Naive thymus-derived CD4-positive, alpha-beta T cell (primary cell): ENCODE results near the gene GPR173. TPM values are rescaled to one million over a fixed set of nuclear protein-coding genes. Genes with fewer than 3 reads are reported as not detected.

Experiments
- ATAC-seq: fragments of 150-1000 bp; cut with Tn5 transposase; 2 replicates; pipeline ENCODE4 v1.10.0; 2021; ENCODE audit warnings: mild to moderate bottlenecking, moderate library complexity
- CTCF ChIA-PET: fragments of 350-600 bp; sonication (Branson Sonifier 250); formaldehyde crosslinking; loops from one replicate; lab custom pipeline; 2021; ENCODE audit warnings: antibody characterized with exemption; lab: Charles Lee
- POLR2A ChIA-PET: fragments of 350-600 bp; sonication (Branson Sonifier 250); formaldehyde crosslinking; loops from one replicate; lab custom pipeline; 2021; ENCODE audit warnings: antibody characterized with exemption, inconsistent platforms; lab: Charles Lee
- DNase-seq, 9 donors: peaks; one replicate each; pipeline versions ENCODE4 v3.0.0 to v3.0.0-alpha.2; 2020 to 2022; ENCODE audit warnings: mixed read lengths in 1 of 9
- H3K27ac ChIP-seq: one replicate; pipeline ENCODE4 v1.7.0; 2013; ENCODE audit warnings: mild to moderate bottlenecking, low read depth, low read length, moderate library complexity
- H3K27me3 ChIP-seq, 2 donors: one replicate each; pipeline ENCODE4 v1.7.0; 2013; ENCODE audit warnings: low read length in 2 of 2, mild to moderate bottlenecking in 2 of 2, moderate library complexity in 2 of 2; ENCODE audit not compliant: control insufficient read depth in 2 of 2, insufficient read depth in 2 of 2
- H3K36me3 ChIP-seq, 3 experiments: 1 replicate in 2 of 3; 2 replicates in 1 of 3; pipeline ENCODE4 v1.7.0; 2013; ENCODE audit warnings: low read length in 3 of 3, mild to moderate bottlenecking in 3 of 3, moderate library complexity in 1 of 3; ENCODE audit not compliant: insufficient read depth in 3 of 3, control insufficient read depth in 2 of 3
- H3K4me1 ChIP-seq, 2 donors: one replicate each; pipeline ENCODE4 v1.7.0; 2013; ENCODE audit warnings: low read length in 2 of 2, mild to moderate bottlenecking in 2 of 2, moderate library complexity in 1 of 2; ENCODE audit not compliant: control insufficient read depth in 2 of 2, insufficient read depth in 2 of 2
- H3K4me3 ChIP-seq: 2 replicates; pipeline ENCODE4 v1.7.0; 2013; ENCODE audit warnings: mild to moderate bottlenecking, low read length
- H3K9me3 ChIP-seq, 3 experiments: 1 replicate in 2 of 3; 2 replicates in 1 of 3; pipeline ENCODE4 v1.7.0; 2013; ENCODE audit warnings: low read length in 3 of 3; ENCODE audit not compliant: control insufficient read depth in 2 of 3
- H3K27ac Mint-ChIP-seq, 9 donors: one replicate each; pipeline ENCODE4 v1.8.0; 2020 to 2022; ENCODE audit warnings: mixed read lengths in 9 of 9, mild to moderate bottlenecking in 8 of 9, moderate library complexity in 5 of 9, inconsistent platforms in 2 of 9
- H3K27me3 Mint-ChIP-seq, 5 donors: one replicate each; pipeline ENCODE4 v1.8.0; 2021 to 2022; ENCODE audit warnings: mixed read lengths in 5 of 5, mild to moderate bottlenecking in 1 of 5
- H3K36me3 Mint-ChIP-seq, 5 donors: one replicate each; pipeline ENCODE4 v1.8.0; 2020 to 2022; ENCODE audit warnings: mixed read lengths in 5 of 5, mild to moderate bottlenecking in 3 of 5, inconsistent platforms in 1 of 5
- H3K4me1 Mint-ChIP-seq, 7 donors: one replicate each; pipeline ENCODE4 v1.8.0; 2020 to 2022; ENCODE audit warnings: mixed read lengths in 7 of 7, mild to moderate bottlenecking in 3 of 7, inconsistent platforms in 1 of 7
- H3K4me3 Mint-ChIP-seq, 10 donors: one replicate each; pipeline ENCODE4 v1.8.0; 2020 to 2022; ENCODE audit warnings: mild to moderate bottlenecking in 10 of 10, mixed read lengths in 10 of 10, moderate library complexity in 6 of 10, inconsistent platforms in 2 of 10
- H3K9me3 Mint-ChIP-seq, 11 donors: one replicate each; pipeline ENCODE4 v1.8.0; 2020 to 2022; ENCODE audit warnings: mixed read lengths in 11 of 11, mild to moderate bottlenecking in 4 of 11, inconsistent platforms in 1 of 11, moderate library complexity in 1 of 11
- intact Hi-C, 2 donors: fragments of 100-400 bp; cut with micrococcal nuclease; formaldehyde crosslinking; loops; one replicate each; pipeline ENCODE4 v1.15.1; 2023
- polyA plus RNA-seq, 2 donors: library from polyadenylated mRNA; unstranded; fragments of 300-500 nt; fragmentation: Illumina TruSeq; gene quantifications; one replicate each; pipeline ENCODE4 v1.2.3, GENCODE V29; 2021
- total RNA-seq, 6 experiments: library from RNA in 5 of 6; stranded (reverse) in 5 of 6; gene quantifications; 1 replicate in 5 of 6; 2 replicates in 1 of 6; pipeline ENCODE4 v1.2.3 and lab custom pipeline; 2021 to 2026

Gene GPR173
- total and polyA plus RNA-seq, 7 experiments from 2014 or later = 0.13 to 0.47 TPM; not detected in 5

DNA sequence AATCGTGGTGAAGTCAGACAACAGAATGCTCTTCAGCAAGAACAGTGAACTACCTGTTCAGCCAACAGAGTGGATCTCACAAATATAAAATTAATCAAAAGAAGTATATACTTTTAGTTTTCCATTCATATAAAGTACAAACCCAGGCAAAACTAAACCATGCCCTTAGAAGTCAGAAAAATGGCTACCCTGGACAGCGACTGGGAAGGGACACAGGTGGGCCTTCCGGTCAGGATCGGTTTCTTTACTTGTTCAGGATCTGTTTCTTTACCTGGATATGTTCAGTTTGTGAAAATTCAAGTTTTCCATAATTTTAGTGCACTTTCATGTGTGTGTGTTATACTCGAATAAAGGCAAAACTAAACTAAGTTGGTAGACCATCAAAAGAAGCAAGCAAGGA lies 12.4 kb upstream of the GPR173 start:
- H3K9me3 Mint-ChIP-seq = no peaks in the 10 kb centered on the region
- peaks cover 5 to 12% (median 10%) of the 10 kb centered on the region in 5 donors for H3K27me3 Mint-ChIP-seq
- no peak overlapping the region for H3K27ac ChIP-seq
- CTCF ChIA-PET = no interaction called here
- no peak overlapping the region for H3K4me3 ChIP-seq
- POLR2A ChIA-PET = no interaction called here
- no peaks in the 10 kb centered on the region for H3K36me3 Mint-ChIP-seq
- no peaks in the 10 kb centered on the region for H3K4me1 Mint-ChIP-seq
- H3K9me3 ChIP-seq = no peaks in the 10 kb centered on the region
- H3K4me1 ChIP-seq = no peaks in the 10 kb centered on the region
- no peak overlapping the region for H3K27ac Mint-ChIP-seq
- intact Hi-C loops = no loop called here
- H3K36me3 ChIP-seq = no peaks in the 10 kb centered on the region
- no peaks in the 10 kb centered on the region for H3K27me3 ChIP-seq
- no peak overlapping the region for H3K4me3 Mint-ChIP-seq
- DNase-seq (no peak), ATAC-seq (no peak)

DNA sequence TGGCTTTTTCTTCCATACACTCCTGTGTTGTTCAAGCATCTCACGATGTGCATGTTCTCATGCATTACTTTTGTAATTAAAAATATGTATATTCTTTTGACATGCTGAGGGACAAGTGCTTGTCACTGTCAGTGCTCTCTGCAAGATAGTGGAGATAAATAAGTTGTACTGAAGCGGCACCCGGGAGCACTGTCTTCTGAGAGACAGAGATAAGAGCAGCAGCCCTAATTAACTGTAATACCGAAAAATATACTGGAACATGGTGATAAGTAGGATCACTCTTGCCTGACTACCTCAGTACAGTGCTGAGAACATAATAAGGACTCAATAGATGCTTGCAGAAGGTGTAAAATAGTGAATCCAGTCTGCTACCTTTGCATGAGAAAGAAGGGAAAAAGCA lies 9.4 kb upstream of the GPR173 start:
- H3K27ac Mint-ChIP-seq = no peak overlapping the region
- no peak overlapping the region for H3K4me3 Mint-ChIP-seq
- Histone ChIP-seq H3K4me3 (no peak overlapping the region), H3K36me3 (no peaks in the 10 kb centered on the region), H3K9me3 (no peaks in the 10 kb centered on the region), H3K27ac (no peak overlapping the region), H3K27me3 (no peaks in the 10 kb centered on the region), H3K4me1 (no peaks in the 10 kb centered on the region)
- no peak for DNase-seq
- CTCF ChIA-PET = no interaction called here
- POLR2A ChIA-PET = no interaction called here
- no peak for ATAC-seq
- peaks cover 5 to 12% (median 10%) of the 10 kb centered on the region in 5 donors for H3K27me3 Mint-ChIP-seq
- H3K4me1 Mint-ChIP-seq = no peaks in the 10 kb centered on the region
- H3K9me3 Mint-ChIP-seq = no peaks in the 10 kb centered on the region
- H3K36me3 Mint-ChIP-seq = no peaks in the 10 kb centered on the region
- intact Hi-C loops = no loop called here

DNA sequence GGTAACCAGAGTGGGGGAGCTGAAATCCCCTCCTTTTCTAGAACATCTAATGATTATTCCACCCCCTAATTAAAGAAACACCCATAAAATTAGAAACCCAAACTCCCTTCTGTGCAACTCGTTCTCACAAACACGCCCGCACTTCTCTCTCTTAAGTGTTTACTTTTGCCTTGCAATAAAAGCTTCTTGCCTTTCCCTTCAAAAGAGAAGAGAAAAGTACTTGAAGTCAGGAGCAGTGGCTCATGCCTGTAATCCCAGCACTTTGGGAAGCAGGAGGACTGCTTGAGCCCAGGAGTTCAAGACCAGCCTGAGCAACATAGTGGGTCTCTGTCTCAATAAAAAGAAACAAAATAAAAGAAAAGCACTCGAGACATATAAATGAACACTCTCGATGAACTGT lies 3.6 kb upstream of the GPR173 start:
- Histone ChIP-seq H3K9me3 (no peaks in the 10 kb centered on the region), H3K4me3 (no peak overlapping the region), H3K36me3 (no peaks in the 10 kb centered on the region), H3K27me3 (no peaks in the 10 kb centered on the region), H3K4me1 (no peaks in the 10 kb centered on the region), H3K27ac (no peak overlapping the region)
- CTCF ChIA-PET = no interaction called here
- Mint-ChIP-seq H3K27me3 (peaks cover 0 to 8% (median 4%) of the 10 kb centered on the region in 5 donors), H3K4me1 (peaks cover 0 to 4% (median 0%) of the 10 kb centered on the region in 7 donors), H3K9me3 (no peaks in the 10 kb centered on the region), H3K4me3 (no peak overlapping the region), H3K36me3 (no peaks in the 10 kb centered on the region), H3K27ac (no peak overlapping the region)
- no peak for DNase-seq
- intact Hi-C loops = no loop called here
- ATAC-seq = no peak
- POLR2A ChIA-PET = no interaction called here

DNA sequence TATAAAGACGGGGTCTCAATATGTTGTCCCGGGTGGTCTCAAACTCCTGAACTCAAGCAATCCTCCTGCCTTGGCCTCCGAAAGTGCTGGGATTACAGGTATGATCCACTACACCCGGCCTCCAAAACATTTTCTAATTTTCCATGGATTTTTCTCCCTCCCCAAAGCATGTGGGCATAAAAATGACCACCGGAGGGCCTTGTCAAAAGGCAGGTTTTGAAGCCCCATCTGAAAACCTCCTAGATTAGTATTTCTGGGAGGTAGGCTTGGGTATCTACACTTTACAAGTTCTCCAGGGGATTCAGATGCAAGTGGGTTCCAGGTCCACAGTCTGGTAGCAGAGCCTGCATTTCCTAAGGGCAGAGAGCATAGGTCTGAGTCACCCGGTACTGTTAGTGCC lies 1.4 kb upstream of the GPR173 start:
- no peak for ATAC-seq
- Mint-ChIP-seq H3K4me3 (no peak overlapping the region), H3K27me3 (peaks cover 0 to 8% (median 0%) of the 10 kb centered on the region in 5 donors), H3K36me3 (no peaks in the 10 kb centered on the region), H3K27ac (no peak overlapping the region), H3K4me1 (peaks cover 0 to 4% (median 0%) of the 10 kb centered on the region in 7 donors), H3K9me3 (no peaks in the 10 kb centered on the region)
- H3K27me3 ChIP-seq = no peaks in the 10 kb centered on the region
- no peak overlapping the region for H3K27ac ChIP-seq
- ChIA-PET CTCF (no interaction called here), POLR2A (no interaction called here)
- H3K4me3 ChIP-seq = no peak overlapping the region
- no peak for DNase-seq
- intact Hi-C loops = no loop called here
- no peaks in the 10 kb centered on the region for H3K36me3 ChIP-seq
- H3K9me3 ChIP-seq = no peaks in the 10 kb centered on the region
- H3K4me1 ChIP-seq = no peaks in the 10 kb centered on the region

DNA sequence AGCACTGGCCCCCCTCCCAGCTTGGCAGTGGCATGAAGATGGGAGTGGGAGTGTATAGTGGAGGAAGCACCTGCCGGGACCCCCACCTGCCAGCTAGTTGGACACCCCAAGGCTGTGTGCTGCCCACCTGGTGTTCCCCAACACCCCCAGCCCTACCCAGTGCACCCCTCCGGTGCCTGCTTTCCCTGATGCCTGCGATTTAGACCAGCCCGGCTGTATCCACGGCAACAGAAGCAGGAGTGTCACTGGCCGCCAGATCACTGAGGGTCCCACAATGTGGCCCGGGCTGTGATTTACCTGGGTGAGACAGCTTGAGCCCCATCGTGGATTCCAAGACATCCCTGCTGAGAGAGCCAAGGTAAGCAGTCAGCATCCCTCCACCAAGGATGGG lies 533 bp downstream of the GPR173 start:
- no peak for ATAC-seq
- Histone ChIP-seq H3K27ac (no peak overlapping the region), H3K4me1 (peaks cover 0 to 5% of the 10 kb centered on the region in 2 donors), H3K36me3 (no peaks in the 10 kb centered on the region), H3K27me3 (no peaks in the 10 kb centered on the region), H3K9me3 (no peaks in the 10 kb centered on the region), H3K4me3 (no peak overlapping the region)
- Mint-ChIP-seq H3K9me3 (no peaks in the 10 kb centered on the region), H3K36me3 (no peaks in the 10 kb centered on the region), H3K4me1 (peaks cover 0 to 6% (median 0%) of the 10 kb centered on the region in 7 donors), H3K4me3 (peak overlapping the region in 2 of 10 donors; percentile 5 to 30), H3K27me3 (peaks cover 0 to 8% (median 0%) of the 10 kb centered on the region in 5 donors), H3K27ac (no peak overlapping the region)
- DNase-seq = no peak
- ChIA-PET CTCF (no interaction called here), POLR2A (no interaction called here)
- intact Hi-C loops = no loop called here

DNA sequence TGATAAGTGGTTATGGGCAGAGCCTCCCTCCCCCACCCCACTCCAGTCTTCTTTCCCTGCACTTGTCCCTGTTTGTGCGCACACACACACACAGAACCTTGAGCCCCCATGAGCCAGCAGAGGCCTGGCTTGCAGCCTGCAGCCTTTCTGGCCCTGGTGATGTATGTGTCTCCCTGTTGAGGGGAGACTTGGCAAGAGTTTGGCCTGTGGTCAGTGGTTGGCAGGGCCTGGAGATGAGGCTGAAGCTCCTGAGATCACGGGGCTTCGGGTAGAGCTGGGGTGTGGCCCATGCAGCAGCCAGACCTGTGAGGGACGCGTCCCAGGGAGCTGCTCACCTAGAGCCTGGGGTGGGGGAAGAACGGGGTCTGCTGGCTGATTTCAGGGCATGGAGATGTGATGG lies 2.3 kb downstream of the GPR173 start:
- no peaks in the 10 kb centered on the region for H3K36me3 ChIP-seq
- no peak overlapping the region for H3K4me3 ChIP-seq
- no peaks in the 10 kb centered on the region for H3K27me3 ChIP-seq
- CTCF ChIA-PET = no interaction called here
- intact Hi-C loops = no loop called here
- peaks cover 0 to 5% of the 10 kb centered on the region in 2 donors for H3K4me1 ChIP-seq
- DNase-seq = no peak
- no peak for ATAC-seq
- Mint-ChIP-seq H3K36me3 (no peaks in the 10 kb centered on the region), H3K27ac (no peak overlapping the region), H3K27me3 (peaks cover 0 to 8% (median 0%) of the 10 kb centered on the region in 5 donors), H3K4me3 (no peak overlapping the region), H3K4me1 (peaks cover 0 to 6% (median 0%) of the 10 kb centered on the region in 7 donors), H3K9me3 (no peaks in the 10 kb centered on the region)
- no peaks in the 10 kb centered on the region for H3K9me3 ChIP-seq
- POLR2A ChIA-PET = interaction anchor here (0.8 kb wide), 1 partner anchor 10 kb away, joined by 5 read pairs; no protein-coding TSS in a partner anchor
- H3K27ac ChIP-seq = no peak overlapping the region

DNA sequence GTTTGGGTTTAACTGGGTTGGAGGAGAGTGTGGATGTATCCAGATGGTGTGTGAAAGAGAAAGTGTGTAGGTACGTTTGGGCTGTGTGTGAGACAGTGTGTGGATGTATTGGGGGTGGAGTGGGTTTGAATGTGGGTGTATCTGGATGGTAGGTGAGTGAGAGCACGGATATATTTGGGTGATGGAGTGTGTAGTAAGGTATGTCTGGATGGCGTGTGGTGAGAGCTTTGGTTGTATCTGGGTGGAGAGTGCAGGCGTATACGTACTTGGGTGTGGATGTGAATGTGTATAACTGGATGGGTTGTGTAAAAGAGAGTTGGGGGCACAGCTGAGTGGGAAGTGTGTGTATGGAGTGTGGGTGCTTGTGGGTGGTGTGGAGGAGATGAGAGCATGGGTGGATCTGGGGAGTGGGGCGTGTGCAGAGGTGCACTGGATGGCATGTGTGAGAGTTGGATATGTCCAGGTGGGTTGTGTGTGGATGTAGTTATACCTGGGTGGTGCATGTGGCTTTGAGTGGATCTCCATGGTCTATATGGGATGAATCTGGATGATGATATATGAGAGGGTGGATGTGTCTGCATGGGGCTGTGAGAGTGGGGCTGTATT lies 6.8 kb downstream of the GPR173 start:
- Mint-ChIP-seq H3K4me1 (peaks cover 0 to 6% (median 0%) of the 10 kb centered on the region in 7 donors), H3K9me3 (no peaks in the 10 kb centered on the region), H3K36me3 (no peaks in the 10 kb centered on the region), H3K4me3 (no peak overlapping the region), H3K27me3 (no peaks in the 10 kb centered on the region), H3K27ac (no peak overlapping the region)
- ATAC-seq = no peak
- ChIA-PET CTCF (no interaction called here), POLR2A (no interaction called here)
- Histone ChIP-seq H3K36me3 (no peaks in the 10 kb centered on the region), H3K27me3 (no peaks in the 10 kb centered on the region), H3K27ac (no peak overlapping the region), H3K4me3 (no peak overlapping the region), H3K9me3 (no peaks in the 10 kb centered on the region), H3K4me1 (peaks cover 0 to 5% of the 10 kb centered on the region in 2 donors)
- DNase-seq = no peak
- intact Hi-C loops = no loop called here
